HG02759 (cell line): ENCODE data around the gene NEK11.
A peak's percentile ranks its signal among the peaks of the same experiment; 100 is the strongest.

Experiments used
- ATAC-seq: cut with Tn5 transposase; IDR thresholded peaks from one replicate; pipeline ENCODE4 v1.9.1; 2021; ENCODE audit warnings: mild to moderate bottlenecking, moderate library complexity; ENCODE audit not compliant: unreplicated experiment

Gene NEK11

DNA sequence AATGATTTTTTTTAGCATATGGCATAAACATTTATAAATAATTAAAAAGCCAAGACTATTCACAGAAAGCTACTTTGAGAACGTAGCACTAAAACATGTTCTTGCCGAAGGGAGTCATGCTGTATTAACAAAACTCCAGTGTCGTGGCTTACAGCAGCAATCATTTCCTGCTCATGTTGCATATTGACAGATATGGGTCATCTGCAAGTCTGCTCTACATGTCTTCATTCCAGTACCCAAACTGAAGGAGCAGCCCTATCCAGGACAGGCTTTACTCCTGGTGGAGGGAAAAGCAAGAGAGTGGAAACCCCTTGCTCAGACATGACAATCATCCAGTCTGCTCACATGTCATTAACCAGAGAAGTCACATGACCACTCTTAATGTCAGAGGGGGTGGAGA, 87.6 kb downstream of the NEK11 start:
- ATAC-seq = no peak

DNA sequence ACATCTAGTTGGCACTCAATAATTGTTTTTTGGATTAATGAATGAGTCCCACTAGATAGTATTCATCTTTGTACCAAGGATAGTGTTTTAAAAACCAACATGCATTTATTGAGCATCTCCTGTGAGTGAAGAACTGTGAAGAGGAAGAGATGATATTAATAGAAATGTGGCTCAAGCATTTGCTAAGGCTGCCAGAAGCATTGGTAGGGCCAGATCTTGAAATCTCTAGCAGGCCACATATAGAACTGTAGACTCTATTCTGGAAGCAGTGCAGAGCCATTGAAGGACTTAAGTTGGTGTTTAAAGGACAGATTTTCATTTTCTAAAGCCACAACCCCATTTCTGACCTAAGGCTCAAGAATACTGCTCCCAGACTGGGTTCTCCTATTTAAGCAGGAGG, 99.0 kb downstream of the NEK11 start:
- no peak for ATAC-seq

DNA sequence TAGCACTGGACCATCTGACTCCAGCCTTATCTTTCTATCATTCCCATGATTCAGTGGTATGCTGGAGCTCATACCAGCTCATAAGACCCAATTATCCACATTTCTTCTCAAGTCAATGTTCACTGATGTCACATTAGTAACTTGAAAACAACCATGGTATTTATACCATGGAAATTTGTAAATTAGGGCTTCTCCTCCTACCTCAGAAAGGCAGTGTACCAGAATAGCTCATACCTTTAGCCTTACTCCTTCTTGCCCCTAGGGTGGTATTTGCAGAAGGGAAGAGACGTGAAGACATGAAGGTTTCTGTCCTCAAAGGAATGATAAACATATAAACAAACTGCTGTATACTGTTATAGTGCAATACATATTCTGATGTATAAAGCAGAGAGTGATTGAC, 114.2 kb downstream of the NEK11 start:
- no peak for ATAC-seq

DNA sequence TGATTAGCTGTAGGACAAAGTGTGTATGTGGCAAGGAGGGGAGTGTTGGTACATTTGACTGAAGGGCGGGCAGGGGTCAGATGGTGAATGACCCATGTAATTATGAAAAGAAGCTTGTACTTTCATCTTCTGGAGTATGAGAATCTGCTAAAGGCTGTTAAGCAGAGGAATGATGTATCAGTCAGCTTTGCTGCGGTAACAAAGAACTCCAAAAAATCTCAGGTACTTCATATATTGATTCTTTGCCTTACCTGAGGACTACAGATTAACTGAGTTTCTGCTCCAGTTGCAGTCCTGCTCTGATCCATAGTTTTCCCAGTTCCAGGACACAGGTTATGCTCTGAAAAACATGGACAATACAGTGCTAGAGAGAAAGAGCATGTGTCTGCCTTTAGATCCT, 115.1 kb downstream of the NEK11 start:
- ATAC-seq = no peak

DNA sequence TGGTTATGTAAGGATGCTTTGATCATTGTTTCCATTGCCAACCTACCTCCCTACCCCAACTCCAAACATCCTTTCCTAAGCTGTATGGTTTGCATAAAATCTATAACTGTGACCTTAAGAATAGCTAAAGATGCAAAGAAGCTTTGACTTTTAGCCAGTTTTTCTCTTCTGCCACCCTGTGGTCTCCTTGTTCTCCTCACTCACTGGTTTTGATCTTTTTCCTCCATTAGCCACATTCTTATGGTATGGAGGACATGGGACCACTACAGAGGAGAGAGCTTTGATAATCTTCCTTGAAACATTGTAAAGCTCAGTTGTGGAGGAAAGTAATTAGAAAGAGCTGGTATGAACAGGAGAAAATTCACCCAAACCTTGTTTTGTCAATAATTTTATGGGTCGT, 115.9 kb downstream of the NEK11 start:
- ATAC-seq = no peak

DNA sequence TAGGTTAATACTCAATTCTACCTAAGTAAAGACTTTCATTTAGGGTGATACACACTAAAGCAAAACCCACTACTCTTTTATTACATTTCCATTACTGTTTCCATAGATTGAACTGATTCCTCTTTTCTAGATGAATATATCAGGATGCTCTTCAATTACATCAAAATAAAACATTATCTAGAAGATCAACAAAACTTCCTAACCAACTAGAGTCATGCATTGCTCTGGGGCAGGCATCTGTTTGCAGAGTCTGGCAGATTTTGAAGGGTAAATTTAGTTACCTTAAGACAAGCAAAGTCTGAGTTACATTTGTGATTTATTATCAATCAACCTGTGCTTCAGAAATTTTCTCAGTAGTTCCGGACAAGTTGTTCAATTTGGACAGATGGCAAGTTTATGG, 117.1 kb downstream of the NEK11 start:
- ATAC-seq = no peak

GRCh38 chr3:131147534-131147933, 120.9 kb downstream of the NEK11 start:
- ATAC-seq = no peak

GRCh38 chr3:131158434-131158833, 131.8 kb downstream of the NEK11 start:
- ATAC-seq = no peak

DNA sequence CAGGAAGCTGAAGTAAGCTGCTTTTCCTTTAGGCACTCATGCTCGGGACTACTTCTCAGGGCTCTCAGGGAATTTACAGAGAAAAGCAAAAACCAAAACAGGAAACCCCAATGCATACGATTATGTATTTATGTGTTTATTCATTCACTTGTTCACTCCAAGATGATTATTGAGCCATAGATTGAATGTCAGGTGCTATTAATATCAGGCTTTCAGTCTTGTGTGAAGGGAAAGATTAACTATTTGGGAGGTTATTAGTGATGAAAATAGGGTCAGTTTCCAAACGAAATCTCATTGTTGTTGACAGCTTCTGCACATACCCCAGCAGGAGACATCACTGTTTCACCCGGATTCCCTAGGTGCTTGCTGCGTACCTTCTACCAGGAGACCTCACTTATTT, 135.8 kb downstream of the NEK11 start:
- ATAC-seq = no peak

DNA sequence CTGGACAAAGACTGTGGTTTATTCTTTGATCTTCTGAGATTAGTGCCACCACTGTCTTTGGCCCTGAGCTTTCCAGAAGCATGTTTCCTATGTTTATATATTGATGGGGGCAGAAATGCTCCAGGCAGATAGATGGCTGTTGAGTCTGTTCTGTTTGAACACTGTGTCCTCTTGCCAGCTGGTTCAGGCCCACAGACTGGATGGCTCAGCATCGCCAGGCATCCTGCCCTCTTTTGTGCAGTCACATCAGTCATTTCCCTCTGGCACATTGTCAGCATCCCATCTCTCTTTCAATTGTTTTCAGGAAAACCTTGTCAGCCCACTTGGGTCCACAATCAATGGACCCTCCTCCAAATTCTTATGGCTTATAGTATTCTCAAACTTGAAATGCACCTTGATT, 141.2 kb downstream of the NEK11 start:
- ATAC-seq = no peak

DNA sequence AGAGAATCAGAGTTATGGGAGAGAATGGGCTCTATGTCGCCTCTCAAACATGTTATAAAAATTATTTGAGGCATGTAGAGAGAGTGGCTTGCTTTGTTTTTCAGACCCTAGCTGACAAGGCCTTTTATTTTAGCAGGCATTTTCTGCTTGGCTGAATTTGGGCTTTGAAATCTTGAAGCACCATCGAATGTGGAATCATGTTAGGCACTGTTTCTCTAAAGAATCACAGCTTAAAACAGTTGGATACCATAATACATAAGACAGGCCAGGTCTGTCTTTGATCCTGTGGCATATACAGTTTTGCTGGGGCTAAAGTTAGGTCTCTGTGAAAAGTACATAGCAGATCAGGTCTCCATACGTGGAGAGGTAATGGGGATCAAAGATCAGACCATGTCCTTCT, 142.7 kb downstream of the NEK11 start:
- ATAC-seq = no peak

DNA sequence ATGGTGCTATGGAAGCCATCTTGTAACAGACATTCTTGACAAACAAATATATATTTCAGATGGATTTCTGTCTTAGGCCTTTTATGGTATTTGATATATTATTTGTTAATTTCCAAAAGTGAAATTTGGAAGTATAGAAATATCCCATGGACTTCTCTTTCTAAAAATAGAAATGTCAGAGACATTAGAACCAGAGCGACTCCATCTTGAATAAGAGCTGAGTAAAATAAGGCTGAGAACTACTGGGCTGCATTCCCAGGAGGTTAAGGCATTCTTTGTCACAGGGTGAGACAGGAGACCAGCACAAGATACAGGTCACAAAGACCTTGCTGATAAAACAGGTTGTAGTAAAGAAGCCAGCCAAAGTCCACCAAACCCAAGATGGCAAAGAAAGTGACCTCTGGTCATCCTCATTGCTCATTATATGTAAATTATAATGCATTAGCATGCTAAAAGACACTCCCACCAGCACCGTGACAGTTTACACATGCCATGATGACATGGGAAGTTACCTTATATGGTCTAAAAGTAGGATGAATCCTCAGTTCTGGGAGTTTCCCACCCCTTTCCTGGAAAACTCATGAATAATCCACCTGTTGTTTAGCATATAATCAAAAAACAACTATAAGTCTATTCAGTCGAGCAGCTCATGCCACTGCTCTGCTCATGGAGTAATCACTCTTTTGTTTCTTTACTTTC, 146.0 kb downstream of the NEK11 start:
- no peak for ATAC-seq

DNA sequence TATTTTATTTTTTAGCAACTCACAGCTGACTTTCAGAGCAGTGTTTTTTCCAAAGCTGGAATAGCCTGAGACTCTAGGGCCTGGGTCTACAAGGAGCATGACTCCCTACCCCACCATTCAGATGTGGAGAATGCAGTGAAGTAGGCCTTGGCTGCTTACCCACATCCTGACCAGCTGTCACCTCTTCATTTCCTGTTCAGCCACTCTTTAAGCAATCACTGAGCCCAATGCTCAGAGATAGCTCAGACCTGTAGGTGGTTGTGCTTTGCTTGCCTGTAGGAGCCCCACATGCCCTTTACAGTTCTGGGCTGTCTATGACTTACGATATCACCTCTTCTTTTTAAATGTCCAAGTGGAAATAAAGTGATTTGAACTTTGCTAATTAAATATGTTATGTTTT, 148.1 kb downstream of the NEK11 start:
- peak; percentile 93 for ATAC-seq

- ATAC-seq = no peak
These were observed 152.2 kb downstream of the NEK11 start for GRCh38 chr3:131178710-131179375.

GRCh38 chr3:131192701-131193100, 166.0 kb downstream of the NEK11 start:
- no peak for ATAC-seq

DNA sequence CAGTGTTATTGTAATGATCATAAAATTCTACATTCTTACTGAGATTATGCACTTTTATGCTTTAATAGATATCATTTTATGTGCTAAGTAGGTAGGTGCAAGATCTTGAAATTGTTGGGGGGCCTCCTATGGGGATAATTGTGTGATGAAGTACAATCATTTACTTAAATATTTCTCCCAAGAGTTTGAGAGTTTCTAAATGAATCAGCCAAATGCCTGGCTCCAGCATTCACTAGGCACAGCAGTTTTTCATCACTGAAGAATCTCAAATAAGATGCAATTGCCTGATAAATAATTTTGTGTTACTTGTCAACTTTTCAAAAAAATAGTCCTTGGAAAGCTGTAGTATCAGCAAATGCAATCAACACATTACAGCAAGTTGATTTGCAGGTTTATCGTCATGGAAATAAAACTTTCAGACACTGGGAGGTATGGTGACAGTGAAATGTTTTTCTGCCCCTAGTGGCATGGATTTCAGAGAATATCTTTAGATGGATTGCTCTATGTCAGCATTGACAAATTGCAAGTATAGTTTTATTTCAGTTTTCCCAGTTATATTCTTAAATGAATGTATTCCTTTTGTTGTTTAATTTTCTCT, 167.1 kb downstream of the NEK11 start:
- no peak for ATAC-seq

DNA sequence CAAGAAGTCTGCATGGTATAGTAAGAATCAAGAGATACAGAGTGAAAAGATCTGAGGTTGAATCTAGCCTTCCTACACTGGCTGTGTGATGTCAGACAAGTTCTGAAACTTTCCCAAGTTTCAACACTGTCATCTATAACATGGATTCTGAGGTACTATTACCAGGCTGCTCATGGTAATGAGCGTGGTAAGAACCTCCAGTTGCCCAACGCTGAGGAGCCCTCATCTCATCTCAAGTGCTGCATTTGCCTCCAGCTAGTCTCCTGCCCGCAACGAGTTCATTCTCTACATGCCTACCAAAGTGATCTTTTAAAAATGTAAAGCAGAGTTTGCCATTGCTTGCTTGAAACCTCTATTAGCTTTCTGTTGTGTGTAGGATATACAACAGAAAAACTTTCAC, 168.1 kb downstream of the NEK11 start:
- ATAC-seq = no peak

- no peak for ATAC-seq
These were observed 174.0 kb downstream of the NEK11 start for GRCh38 chr3:131200636-131201199.

DNA sequence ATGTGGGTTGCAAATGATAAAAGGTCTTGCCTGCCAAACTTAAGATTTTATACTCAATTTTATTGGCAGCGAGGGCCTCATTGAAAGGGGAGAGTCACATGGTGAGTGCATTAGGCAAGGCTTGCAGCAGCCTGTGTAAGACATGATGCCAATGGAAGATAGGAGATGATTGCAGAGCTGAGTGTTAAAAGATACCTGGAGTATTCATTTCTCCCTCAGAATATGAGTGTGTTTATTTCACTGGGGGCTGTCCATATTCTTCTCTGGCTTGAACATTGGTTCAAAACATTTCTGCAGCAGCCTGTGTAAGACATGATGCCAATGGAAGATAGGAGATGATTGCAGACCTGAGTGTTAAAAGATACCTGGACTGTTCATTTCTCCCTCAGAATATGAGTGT, 189.7 kb downstream of the NEK11 start:
- no peak for ATAC-seq

DNA sequence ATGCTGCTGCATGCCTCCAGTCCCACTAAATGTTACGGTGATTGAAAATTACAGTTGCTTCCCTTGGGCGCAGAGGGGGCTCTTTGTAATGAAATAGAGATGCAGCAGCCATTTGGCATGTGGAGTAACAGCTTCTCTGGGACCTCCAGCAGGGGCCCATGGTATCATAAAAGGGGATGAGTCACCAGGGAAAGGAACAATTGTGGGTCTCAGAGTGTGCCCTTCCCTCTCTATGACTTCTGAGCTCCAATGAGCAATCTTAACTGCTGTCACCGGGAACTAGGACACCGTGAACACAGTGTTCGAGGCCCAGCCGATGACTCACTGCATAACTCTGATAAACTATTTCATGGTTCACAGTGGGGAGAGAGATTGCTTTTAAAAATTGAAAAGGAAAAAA, 190.1 kb downstream of the NEK11 start:
- no peak for ATAC-seq

DNA sequence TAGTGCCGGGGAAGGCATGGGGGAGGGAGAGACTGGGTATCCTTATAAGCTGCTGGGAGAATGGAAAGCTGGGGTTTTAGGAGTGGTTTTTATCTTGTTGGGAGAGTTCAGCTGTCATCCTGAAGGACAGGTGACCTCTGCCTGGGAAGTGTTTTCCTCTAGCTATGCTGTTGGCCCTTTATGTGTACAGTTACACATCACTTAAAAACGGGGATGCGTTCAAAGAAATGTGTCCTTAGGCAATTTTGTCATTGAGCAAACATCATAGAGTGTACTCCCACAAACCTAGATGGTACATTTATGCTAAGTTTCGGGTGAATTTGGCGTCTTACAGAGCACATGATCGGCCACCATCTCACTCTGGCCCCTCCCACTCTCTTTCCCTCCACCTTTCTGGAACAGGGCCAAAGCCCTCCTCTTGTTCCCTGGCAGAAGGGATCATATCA, 190.6 kb downstream of the NEK11 start:
- no peak for ATAC-seq

- ATAC-seq = no peak
These were observed 191.5 kb downstream of the NEK11 start for GRCh38 chr3:131218196-131218595.
